Muscle layer of duodenum (tissue), 2 donors: Measurements from ENCODE around the gene PIEZO1.
A peak's percentile ranks its signal among the peaks of the same experiment; 100 is the strongest.

ENCODE experiments used
- H3K27ac ChIP-seq: one replicate; pipeline ENCODE4 v1.7.0; 2013; ENCODE audit warnings: mild to moderate bottlenecking, low read length
- H3K27me3 ChIP-seq: one replicate; pipeline ENCODE4 v1.7.0; 2013; ENCODE audit warnings: low read depth, mild to moderate bottlenecking, control low read depth, low read length
- H3K36me3 ChIP-seq, 2 donors: one replicate each; pipeline ENCODE4 v1.7.0; 2013; ENCODE audit warnings: low read length in 2 of 2, control low read depth in 1 of 2, mild to moderate bottlenecking in 1 of 2; ENCODE audit not compliant: insufficient read depth in 2 of 2, control insufficient read depth in 1 of 2
- H3K4me1 ChIP-seq, 2 donors: one replicate each; pipeline ENCODE4 v1.7.0; 2013; ENCODE audit warnings: low read length in 2 of 2, mild to moderate bottlenecking in 2 of 2, control low read depth in 1 of 2, moderate library complexity in 1 of 2; ENCODE audit not compliant: insufficient read depth in 2 of 2, control insufficient read depth in 1 of 2
- H3K4me3 ChIP-seq, 2 donors: one replicate each; pipeline ENCODE4 v1.7.0; 2013; ENCODE audit warnings: low read length in 2 of 2, low read depth in 1 of 2, mild to moderate bottlenecking in 1 of 2
- H3K9me3 ChIP-seq, 2 donors: one replicate each; pipeline ENCODE4 v1.7.0; 2013; ENCODE audit warnings: low read length in 2 of 2, control low read depth in 1 of 2, mild to moderate bottlenecking in 1 of 2; ENCODE audit not compliant: control insufficient read depth in 1 of 2
- donor health status: healthy.

PIEZO1 gene

DNA sequence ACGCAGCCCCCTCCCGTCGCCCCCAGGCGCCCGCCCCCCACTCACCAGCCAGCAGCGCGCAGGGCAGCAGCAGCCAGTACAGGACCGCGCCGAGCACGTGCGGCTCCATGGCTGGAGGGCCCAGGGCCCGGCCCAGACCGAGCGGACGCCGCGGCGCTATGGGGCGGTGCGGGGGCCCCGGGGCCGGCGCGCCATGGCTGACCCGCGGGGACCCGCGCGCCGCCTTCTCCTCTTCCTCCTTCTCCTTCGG, 239 bp downstream of the PIEZO1 start:
- Histone ChIP-seq H3K27ac (no peak overlapping the region), H3K4me3 (peak overlapping the region in 1 of 2 donors; percentile 62), H3K4me1 (peaks cover 10 to 46% of the 10 kb centered on the region in 2 donors)

GRCh38 chr16:88784074-88784855, 755 bp downstream of the PIEZO1 start:
- no peaks in the 10 kb centered on the region for H3K27me3 ChIP-seq
- peak overlapping the region; percentile 56 to 62 for H3K4me3 ChIP-seq
- peaks cover 10 to 51% of the 10 kb centered on the region in 2 donors for H3K4me1 ChIP-seq
- no peaks in the 10 kb centered on the region for H3K9me3 ChIP-seq
- peaks cover 0 to 4% of the 10 kb centered on the region in 2 donors for H3K36me3 ChIP-seq
- peak overlapping the region; percentile 81 for H3K27ac ChIP-seq

More for the DNA sequence above, 239 bp downstream of the PIEZO1 start:
- Histone ChIP-seq H3K27me3 (no peaks in the 10 kb centered on the region), H3K36me3 (peaks cover 0 to 4% of the 10 kb centered on the region in 2 donors), H3K9me3 (no peaks in the 10 kb centered on the region)

GRCh38 chr16:88783391-88784073, 1.5 kb downstream of the PIEZO1 start:
- Histone ChIP-seq H3K27me3 (no peaks in the 10 kb centered on the region), H3K27ac (peak overlapping the region; percentile 81), H3K9me3 (no peaks in the 10 kb centered on the region), H3K4me3 (peak overlapping the region; percentile 56 to 62), H3K4me1 (peaks cover 10 to 56% of the 10 kb centered on the region in 2 donors), H3K36me3 (peaks cover 0 to 4% of the 10 kb centered on the region in 2 donors)

DNA sequence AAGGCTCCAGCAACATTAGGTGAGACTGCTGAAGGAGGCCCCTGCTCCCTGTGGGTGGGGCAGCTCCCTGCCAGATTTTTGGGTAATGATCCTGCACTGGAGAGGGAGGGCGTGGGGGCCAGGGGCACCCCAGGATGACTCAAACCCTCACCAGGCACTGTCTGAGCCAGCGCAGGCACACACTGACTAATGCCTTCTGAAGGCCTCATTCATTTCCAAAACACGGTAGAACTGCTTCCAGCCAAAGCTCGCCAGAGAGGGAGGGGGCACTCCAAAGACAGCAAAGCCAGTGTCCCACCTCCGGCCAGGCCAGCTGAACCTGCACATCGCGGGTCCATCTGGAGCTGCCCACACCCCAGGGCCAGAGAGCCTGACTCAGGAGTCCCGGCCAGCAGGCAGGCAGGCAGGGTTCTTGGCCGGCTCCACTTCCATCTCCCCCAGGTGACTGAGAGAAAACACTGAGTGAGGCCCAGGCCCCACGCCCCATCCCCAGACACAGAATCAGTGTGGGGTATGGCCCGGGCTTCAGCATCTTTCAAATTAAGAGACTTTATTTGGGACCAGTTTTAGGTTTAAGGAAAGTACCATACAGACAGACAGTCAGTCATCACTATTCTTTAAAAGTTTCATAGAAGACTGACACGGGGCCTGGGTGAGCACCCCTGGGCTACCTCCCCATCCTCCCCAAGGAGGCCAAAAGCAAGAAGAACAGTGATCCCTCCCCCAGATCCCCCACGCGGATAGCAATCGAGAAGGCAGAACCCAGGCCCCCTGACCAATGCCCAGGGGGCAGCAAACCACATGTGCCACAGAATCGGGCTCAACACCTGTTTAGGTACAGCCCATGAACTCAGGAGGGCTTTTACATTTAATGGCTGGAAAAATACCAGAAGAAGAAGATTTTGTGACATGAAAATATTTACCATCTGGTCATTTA, 2.3 kb downstream of the PIEZO1 start:
- Histone ChIP-seq H3K27me3 (no peaks in the 10 kb centered on the region), H3K4me1 (peaks cover 10 to 63% of the 10 kb centered on the region in 2 donors), H3K4me3 (peak overlapping the region; percentile 56 to 62), H3K36me3 (peaks cover 0 to 4% of the 10 kb centered on the region in 2 donors), H3K9me3 (no peaks in the 10 kb centered on the region), H3K27ac (peak overlapping the region; percentile 81)

- no peaks in the 10 kb centered on the region for H3K9me3 ChIP-seq
- no peak overlapping the region for H3K27ac ChIP-seq
- peaks cover 10 to 74% of the 10 kb centered on the region in 2 donors for H3K4me1 ChIP-seq
- no peaks in the 10 kb centered on the region for H3K27me3 ChIP-seq
- H3K36me3 ChIP-seq = peaks cover 0 to 4% of the 10 kb centered on the region in 2 donors
- no peak overlapping the region for H3K4me3 ChIP-seq
These were observed 3.6 kb downstream of the PIEZO1 start for GRCh38 chr16:88781140-88782077.

DNA sequence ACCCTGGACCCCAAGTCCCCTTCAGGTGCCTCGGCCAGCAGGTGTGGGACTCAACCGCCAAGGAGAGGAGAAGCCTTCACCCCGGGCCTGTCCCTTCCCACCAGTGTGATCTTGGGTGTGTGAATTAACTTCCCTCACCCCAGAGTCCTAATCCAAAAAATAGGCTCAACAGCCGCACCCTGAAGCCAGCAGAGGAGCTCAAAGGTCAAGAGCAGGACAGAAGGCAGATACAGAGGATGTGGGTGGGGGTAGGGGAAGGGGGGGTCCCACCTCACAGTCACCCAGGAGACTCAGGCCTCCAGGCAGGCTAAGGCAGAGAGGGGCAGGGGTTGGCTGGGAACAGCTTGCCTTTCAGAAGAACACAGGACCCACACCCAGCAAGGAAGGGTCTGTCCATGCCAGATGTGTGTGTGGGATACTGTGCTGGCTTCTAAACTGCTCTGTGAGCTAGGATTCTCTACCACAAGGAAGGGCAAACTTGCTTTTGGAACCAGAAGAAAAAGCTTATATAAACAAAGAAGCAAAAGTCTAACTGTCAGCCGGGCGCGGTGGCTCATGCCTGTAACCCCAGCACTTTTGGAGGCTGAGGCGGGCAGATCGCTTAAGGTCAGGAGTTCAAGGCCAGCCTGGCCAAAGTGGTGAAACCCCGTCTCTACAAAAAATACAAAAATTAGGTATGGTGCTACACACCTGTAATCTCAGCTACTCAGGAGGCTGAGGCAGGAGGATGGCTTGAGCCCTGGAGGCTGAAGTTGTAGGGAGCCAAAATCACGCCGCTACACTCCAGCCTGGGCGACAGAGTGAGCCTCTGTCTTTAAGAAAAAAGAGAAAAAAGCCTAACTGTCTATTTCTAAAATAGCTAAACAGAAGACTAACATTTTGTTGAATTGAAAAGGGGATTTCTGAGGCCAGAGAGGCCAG, 4.6 kb downstream of the PIEZO1 start:
- H3K9me3 ChIP-seq = no peaks in the 10 kb centered on the region
- peak overlapping the region in 1 of 2 donors; percentile 1 for H3K4me3 ChIP-seq
- peaks cover 0 to 4% of the 10 kb centered on the region in 2 donors for H3K36me3 ChIP-seq
- no peak overlapping the region for H3K27ac ChIP-seq
- no peaks in the 10 kb centered on the region for H3K27me3 ChIP-seq
- H3K4me1 ChIP-seq = peaks cover 10 to 77% of the 10 kb centered on the region in 2 donors

- Histone ChIP-seq H3K36me3 (peaks cover 0 to 4% of the 10 kb centered on the region in 2 donors), H3K4me1 (peaks cover 10 to 84% of the 10 kb centered on the region in 2 donors), H3K27ac (no peak overlapping the region), H3K4me3 (peak overlapping the region; percentile 1 to 33), H3K27me3 (no peaks in the 10 kb centered on the region), H3K9me3 (no peaks in the 10 kb centered on the region)
These were observed 5.4 kb downstream of the PIEZO1 start for GRCh38 chr16:88779406-88780141.

DNA sequence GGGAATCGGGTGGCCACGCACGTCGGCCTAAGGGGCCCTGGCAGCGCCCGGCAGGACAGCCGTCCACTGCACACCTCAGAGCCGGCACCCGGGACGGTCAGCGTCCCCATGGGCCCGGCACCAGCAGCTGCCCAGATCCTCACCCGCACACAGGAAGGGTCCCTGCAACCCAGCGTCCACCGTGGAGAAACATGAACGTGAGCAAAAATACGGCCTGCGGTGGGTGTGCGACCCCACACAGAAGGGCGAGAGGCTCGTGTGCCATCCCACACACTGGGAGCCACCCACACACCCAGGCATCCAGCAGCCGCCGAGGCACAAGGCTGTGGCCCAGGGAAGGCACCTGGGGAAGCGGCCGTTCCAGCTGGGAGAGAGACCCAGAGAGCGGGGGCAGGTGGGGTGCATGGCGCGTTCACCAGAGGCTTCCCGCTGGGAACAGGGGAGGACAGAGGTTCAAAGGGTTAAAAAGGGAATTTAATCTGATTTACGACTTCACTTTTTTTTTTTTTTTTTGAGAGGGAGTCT, 6.4 kb downstream of the PIEZO1 start:
- H3K4me1 ChIP-seq = peaks cover 12 to 88% of the 10 kb centered on the region in 2 donors
- H3K27me3 ChIP-seq = no peaks in the 10 kb centered on the region
- no peaks in the 10 kb centered on the region for H3K36me3 ChIP-seq
- H3K27ac ChIP-seq = no peak overlapping the region
- H3K4me3 ChIP-seq = no peak overlapping the region
- no peaks in the 10 kb centered on the region for H3K9me3 ChIP-seq

DNA sequence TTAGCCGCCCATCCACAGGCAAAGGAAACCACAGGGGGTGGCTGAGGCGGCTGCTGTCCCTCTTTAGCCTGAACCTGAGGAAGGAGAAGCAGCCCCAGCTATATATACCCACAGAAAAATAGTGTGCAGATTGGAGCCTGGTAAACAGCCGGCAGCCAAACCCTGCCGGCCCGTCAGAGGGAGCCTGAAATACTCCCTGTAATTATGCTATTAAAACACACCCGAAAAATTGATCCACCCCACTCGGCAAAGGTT, 6.8 kb downstream of the PIEZO1 start:
- Histone ChIP-seq H3K4me1 (peaks cover 12 to 89% of the 10 kb centered on the region in 2 donors), H3K36me3 (no peaks in the 10 kb centered on the region), H3K9me3 (no peaks in the 10 kb centered on the region), H3K27me3 (no peaks in the 10 kb centered on the region), H3K27ac (no peak overlapping the region), H3K4me3 (no peak overlapping the region)
